AG10803 (cell line): ENCODE results near the gene SPCS3.
A peak's percentile ranks its signal among the peaks of the same experiment; 100 is the strongest.
"Not testable (repeated sequence)": the region's sequence is repeated elsewhere in the genome, so short reads cannot be mapped to it uniquely, and the experiment has no call there.

ENCODE experiments used
- DNase-seq: peaks from one replicate; pipeline ENCODE4 v3.0.0; 2010; ENCODE audit warnings: low read depth
- H3K4me3 ChIP-seq: 2 replicates; pipeline ENCODE4 v1.5.1; 2011; ENCODE audit warnings: mild to moderate bottlenecking, low read length, control low read depth
- TF ChIP-seq, protein P1 (sequence below): conservative IDR thresholded peaks from 2 replicates; pipeline ENCODE4 v1.5.1; 2011; ENCODE audit warnings: mild to moderate bottlenecking, low read length, control low read depth, inconsistent platforms

The SPCS3 gene

DNA sequence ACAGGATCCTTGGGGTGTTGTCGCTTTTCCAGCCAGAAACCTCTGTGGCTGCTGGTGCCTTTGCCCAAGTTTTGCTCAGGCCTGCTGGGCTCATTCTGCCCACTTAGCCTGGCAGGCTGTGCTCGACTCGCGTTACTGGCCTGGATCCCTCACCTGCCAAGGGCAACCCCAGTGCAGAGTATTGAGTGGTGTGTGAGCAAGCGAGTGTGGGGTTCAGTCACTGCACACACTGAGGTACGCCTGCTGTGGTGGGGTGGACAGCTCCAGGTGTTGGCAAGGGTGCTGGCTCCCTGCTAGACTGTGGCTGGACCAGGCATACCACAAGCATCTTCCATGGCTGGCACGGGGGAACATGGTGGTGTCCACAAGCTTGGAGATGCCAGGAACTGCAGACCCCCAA, 22.6 kb downstream of the SPCS3 start:
- TF ChIP-seq, protein P1, sequence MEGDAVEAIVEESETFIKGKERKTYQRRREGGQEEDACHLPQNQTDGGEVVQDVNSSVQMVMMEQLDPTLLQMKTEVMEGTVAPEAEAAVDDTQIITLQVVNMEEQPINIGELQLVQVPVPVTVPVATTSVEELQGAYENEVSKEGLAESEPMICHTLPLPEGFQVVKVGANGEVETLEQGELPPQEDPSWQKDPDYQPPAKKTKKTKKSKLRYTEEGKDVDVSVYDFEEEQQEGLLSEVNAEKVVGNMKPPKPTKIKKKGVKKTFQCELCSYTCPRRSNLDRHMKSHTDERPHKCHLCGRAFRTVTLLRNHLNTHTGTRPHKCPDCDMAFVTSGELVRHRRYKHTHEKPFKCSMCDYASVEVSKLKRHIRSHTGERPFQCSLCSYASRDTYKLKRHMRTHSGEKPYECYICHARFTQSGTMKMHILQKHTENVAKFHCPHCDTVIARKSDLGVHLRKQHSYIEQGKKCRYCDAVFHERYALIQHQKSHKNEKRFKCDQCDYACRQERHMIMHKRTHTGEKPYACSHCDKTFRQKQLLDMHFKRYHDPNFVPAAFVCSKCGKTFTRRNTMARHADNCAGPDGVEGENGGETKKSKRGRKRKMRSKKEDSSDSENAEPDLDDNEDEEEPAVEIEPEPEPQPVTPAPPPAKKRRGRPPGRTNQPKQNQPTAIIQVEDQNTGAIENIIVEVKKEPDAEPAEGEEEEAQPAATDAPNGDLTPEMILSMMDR = no peak
- no peak overlapping the region for H3K4me3 ChIP-seq
- no peak for DNase-seq

DNA sequence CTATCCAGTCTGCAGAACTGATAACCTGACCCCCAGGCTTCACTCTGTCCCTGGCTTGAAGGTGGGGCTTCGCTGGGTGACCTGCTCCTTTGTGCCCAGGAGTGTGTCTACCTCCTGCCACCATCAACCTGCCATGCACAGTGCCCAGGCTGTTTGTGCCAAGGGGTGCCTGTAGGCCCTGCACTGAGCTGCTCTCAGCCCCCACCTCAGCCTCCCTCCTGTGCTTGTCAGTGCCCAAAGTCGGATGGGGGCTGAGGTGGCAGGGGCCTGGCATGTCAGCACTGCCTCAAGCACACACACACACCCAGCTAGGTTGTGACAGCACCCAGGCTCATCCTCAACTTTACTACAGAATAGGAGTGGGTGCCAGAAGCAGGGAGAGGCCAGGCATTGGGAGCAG, 23.5 kb downstream of the SPCS3 start:
- H3K4me3 ChIP-seq = no peak overlapping the region
- TF ChIP-seq, protein P1 = no peak
- no peak for DNase-seq

DNA sequence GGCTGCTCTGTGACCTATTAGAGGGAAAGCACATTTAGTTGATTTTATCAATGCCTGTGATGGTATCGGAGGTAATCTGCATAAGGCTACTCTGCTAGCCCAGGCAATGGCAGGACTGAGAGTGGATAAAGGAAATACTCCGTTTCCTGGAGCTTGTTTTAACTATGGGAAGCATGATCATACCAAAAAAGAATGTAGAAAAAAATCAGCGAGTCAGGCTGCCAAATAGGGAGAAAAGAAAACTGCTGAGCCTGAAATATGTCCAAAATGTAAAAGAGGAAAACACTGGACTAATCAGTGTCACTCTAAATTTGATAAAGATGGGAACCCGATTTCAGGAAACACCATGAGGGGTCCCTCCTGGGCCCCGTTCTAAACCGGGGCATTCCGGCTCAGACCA, 25.6 kb downstream of the SPCS3 start:
- peak overlapping the region; percentile 39 for H3K4me3 ChIP-seq
- peak; percentile 38 for DNase-seq

DNA sequence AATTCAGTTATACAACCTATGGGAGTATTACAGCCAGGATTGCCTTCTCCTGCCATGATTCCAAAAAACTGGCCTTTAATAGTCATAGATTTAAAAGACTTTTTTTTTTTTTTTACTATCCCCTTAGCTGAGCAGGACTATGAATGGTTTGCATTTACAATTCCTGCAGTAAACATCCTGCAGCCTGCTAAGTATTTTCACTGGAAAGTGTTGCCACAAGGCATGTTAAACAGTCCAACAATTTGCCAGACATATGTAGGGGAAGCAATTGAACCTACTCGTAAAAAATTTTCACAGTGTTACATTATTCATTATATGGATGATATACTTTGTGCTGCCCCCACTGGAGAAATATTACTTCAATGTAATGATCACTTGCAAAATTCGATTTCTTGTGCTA, 27.1 kb downstream of the SPCS3 start:
- H3K4me3 ChIP-seq, DNase-seq: not testable (repeated sequence)

DNA sequence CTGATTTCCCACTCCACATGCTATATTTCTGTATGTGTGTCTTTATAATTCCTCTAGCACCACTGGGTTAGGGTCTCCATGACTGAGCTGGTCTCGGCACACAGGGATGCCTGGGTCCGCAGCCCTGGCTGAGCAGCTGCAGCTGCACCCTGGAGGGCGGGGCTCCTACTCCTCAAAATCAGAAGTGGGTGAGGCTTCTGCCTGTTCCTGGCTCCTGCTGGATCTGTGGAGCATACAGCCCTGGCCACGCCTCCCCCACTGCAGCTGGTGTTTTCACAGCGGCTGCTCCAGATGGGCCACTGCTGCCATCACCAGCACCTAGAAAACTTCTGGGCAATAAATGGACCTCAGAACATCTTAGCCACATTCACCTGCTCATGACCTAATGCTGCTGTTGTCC, 30.9 kb downstream of the SPCS3 start:
- DNase-seq = no peak
- TF ChIP-seq, protein P1 = no peak
- H3K4me3 ChIP-seq = no peak overlapping the region

DNA sequence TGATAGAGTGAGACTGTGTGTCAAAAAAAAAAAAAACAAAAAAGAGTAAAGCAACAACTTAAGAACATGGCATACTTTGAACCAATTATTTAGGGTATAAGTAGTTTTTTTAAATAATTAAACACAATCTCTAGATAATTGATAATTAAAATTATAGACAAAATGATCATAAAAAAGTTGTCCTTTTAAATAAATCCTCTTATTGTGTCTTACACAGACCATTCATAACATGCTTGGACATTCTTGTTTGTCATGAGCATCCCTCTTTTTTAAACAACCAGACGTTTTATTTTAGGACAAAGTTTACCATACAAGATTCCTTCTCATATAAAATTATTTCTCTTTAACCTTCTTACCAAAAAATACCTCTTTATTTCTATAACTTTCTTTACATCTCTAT, 35.1 kb downstream of the SPCS3 start:
- DNase-seq = no peak
- H3K4me3 ChIP-seq = no peak overlapping the region
- TF ChIP-seq, protein P1 = no peak

DNA sequence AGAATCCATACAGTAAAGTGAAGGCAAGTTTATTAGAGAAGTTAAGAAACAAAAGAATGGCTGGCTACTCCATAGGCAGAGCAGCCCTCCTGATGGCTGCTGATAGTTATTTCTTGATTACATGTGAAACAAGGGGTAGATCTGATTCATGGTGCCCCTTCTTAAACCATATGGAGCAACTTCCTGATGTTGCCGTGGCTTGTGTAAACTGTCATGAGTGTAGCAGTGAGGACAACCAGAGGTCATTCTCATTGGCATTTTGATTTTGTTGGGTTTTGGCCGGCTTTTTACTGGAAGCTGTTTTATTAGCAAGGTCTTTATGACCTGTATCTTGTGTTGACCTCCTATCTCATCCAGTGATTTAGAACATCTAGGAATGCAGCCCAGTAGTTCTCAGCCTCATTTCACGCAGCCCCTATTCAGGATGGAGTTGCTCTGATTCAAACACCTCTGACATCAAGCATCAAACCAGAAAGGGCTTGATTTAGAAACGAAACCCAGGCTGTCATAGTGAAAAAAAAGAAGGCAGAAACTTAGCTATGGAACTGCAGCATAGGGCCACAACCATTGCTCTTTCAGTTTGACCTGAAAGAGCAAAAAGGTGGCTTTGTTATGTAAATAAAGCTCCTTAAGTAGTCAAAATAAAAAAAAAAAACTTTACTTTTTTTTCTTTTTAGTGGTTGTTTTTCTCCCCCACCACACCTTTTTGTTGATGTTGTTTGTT, 37.8 kb downstream of the SPCS3 start:
- H3K4me3 ChIP-seq = no peak overlapping the region
- TF ChIP-seq, protein P1 = no peak
- peak; percentile 26 for DNase-seq

DNA sequence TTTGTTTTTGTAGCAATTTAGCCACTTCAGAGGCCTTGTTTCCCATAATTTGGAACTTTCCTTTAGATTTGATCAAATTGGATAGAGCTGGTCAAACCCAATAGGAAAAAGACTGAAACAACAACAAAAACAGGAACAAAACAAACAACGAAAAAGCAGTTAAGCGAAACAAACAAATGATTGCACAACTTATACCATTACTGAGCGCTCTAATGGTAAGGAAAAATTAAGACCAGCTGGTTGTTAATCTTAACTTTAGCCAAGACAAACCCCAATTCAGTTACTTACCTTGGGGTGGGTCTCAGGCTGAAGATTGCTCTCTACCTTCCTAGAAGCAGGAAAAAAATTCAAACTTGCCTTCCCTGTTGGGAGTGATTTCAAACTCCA, 38.3 kb downstream of the SPCS3 start:
- no peak for DNase-seq
- no peak overlapping the region for H3K4me3 ChIP-seq
- TF ChIP-seq, protein P1 = no peak
